Esophagus muscularis mucosa (tissue), 4 donors: ENCODE data around the gene TMUB1.

Experiments used
- EP300 ChIP-seq: sonication (generic); formaldehyde crosslinking; IDR thresholded peaks from one replicate; pipeline ENCODE4 v1.6.1; 2017; ENCODE audit warnings: antibody characterized with exemption
- POLR2A ChIP-seq: fragments of 450-650 bp; IDR thresholded peaks from one replicate; pipeline ENCODE4 v1.6.1; 2017; ENCODE audit warnings: antibody characterized with exemption, moderate library complexity, mild to moderate bottlenecking, low read depth
- POLR2AphosphoS5 ChIP-seq, 2 donors: sonication (generic); formaldehyde crosslinking; IDR thresholded peaks; one replicate each; pipeline ENCODE4 v1.6.1; 2017; ENCODE audit warnings: antibody characterized with exemption in 2 of 2
- TF ChIP-seq, protein P1 (sequence below), 3 experiments: fragments of 200-600 bp in 2 of 3; fragments of 450-650 bp in 1 of 3; sonication (generic) in 2 of 3; IDR thresholded peaks; one replicate each; pipeline ENCODE4 v1.5.1; 2017 to 2019; ENCODE audit warnings: antibody characterized with exemption in 3 of 3, mild to moderate bottlenecking in 2 of 3, moderate library complexity in 1 of 3

- TF ChIP-seq, protein P1, sequence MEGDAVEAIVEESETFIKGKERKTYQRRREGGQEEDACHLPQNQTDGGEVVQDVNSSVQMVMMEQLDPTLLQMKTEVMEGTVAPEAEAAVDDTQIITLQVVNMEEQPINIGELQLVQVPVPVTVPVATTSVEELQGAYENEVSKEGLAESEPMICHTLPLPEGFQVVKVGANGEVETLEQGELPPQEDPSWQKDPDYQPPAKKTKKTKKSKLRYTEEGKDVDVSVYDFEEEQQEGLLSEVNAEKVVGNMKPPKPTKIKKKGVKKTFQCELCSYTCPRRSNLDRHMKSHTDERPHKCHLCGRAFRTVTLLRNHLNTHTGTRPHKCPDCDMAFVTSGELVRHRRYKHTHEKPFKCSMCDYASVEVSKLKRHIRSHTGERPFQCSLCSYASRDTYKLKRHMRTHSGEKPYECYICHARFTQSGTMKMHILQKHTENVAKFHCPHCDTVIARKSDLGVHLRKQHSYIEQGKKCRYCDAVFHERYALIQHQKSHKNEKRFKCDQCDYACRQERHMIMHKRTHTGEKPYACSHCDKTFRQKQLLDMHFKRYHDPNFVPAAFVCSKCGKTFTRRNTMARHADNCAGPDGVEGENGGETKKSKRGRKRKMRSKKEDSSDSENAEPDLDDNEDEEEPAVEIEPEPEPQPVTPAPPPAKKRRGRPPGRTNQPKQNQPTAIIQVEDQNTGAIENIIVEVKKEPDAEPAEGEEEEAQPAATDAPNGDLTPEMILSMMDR (IDR thresholded peaks at IDR 0.05), result no peak
- TF ChIP-seq POLR2AphosphoS5 (IDR thresholded peaks at IDR 0.05) (no peak), POLR2A (no peak), EP300 (no peak)
Measured at GRCh38 chr7:151132461-151133205, 49.3 kb upstream of the TMUB1 start.
